NCI-H748 treated with DMSO at 0.1 percent for 48 hours (cell line): ENCODE data around the gene U2AF2.
A peak's percentile ranks its signal among the peaks of the same experiment; 100 is the strongest.

Experiments
- DNase-seq: peaks from one replicate; lab custom pipeline; 2025; lab: John Stamatoyannopoulos, UW

The U2AF2 gene

DNA sequence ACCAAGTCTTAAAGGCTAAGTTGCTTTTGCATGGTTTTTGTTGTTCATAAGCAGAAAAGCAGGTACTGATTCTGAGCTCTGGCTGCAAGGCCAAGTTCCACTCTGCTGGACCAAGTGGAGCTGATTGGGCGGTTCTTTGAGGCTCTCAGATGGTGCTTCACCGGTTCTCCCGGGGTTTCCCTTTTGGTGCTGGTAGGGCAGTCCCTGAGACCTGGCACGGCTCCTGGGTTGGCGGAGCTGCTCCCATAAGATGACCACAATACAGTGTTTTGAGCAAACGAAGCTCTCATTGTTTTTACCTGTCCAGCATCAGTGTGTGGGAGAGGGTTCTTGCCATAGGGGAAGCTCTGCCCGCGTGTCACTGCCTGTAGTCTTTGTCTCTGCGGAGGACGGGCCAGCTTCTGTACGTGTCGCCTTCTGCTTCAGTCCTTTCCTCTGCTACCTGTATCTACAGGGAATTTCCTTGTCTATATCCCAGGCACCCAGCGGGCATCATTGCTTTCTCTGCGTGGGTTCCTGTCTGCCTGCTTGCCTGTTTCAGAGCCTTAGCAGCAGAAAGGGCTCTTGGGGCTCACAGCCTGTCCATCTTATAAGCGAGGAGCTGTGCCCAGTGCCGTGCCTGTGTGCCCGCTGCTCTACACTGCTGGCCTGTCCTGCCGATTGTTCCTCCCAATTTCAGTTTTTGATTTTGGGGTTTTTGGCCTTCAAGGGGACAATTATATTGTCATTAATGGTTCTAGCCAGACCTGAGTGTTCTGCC lies 2.3 kb downstream of the U2AF2 start:
- no peak for DNase-seq

DNA sequence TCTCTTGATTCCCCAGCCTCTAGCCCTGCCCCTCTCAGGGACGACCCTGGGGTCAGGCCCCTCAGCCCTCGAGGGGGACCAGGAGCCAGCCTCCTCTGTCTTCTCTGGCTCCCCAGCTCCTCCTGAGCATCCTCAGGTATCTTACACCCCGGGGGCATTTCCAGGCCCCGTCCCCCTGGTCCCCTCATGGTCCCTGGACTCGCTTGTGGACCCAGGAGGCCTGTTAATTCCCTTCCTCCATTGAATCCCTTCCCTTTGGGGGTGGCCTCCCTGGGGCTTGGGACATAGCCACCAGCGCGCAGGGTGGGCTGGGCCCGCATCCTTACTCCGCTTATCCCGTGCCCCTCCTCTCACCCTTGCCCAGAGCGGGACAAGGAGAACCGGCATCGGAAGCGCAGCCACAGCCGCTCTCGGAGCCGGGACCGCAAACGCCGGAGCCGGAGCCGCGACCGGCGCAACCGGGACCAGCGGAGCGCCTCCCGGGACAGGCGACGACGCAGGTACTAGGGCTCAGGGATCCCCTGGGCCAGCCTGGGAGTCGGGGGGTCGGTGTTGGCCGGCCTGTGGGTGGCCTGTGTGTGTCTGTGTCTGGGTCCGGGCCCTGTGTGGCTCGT lies 4.1 kb downstream of the U2AF2 start:
- no peak for DNase-seq

DNA sequence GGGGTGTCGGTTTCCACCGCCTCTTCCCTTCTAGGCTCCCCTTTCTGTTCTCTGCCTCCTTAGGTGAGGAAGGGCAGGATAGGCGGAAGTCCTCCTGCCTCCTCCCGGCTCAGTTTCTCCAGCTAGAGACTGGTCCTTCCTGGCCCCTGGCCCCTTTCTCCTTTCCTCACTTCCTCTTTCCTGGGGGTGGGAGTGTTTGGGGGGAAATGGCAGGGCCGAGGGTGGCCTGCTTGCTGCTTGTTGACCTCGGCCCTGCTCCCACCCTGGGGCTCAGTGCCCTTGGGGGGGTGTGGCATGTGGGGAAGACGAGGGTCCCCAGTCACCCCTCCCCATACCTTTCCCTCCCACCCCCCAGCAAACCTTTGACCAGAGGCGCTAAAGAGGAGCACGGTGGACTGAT lies 5.0 kb downstream of the U2AF2 start:
- DNase-seq, result no peak

DNA sequence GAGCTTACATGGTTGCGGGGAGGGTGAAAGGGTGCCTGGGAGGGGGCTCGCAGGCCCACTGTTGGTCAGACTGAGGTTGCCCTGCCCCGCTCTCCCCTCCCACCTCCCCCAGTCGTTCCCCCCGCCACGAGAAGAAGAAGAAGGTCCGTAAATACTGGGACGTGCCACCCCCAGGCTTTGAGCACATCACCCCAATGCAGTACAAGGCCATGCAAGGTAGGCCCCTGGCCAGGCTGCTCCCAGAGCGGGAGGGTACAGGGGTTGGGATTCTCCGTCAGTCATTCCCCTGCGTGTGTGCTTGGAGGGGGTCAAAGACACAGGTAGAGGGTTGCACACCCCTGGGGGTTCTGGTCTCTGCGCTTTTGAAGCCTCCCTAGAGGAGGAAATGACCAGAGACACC lies 5.6 kb downstream of the U2AF2 start:
- DNase-seq, result no peak

DNA sequence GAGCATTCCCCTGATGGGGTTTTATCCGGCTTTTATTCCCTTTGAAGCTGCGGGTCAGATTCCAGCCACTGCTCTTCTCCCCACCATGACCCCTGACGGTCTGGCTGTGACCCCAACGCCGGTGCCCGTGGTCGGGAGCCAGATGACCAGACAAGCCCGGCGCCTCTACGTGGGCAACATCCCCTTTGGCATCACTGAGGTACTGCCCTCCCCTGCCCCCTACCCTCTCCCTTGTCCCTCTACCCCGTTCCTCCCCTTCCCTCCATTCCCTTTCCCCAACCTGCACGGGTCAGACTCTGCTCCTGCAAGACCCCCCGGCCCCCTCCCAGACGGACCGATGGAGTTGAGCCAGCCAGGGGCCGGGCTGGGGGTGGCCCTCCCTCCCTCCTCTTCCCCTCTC lies 6.2 kb downstream of the U2AF2 start:
- DNase-seq, result no peak

DNA sequence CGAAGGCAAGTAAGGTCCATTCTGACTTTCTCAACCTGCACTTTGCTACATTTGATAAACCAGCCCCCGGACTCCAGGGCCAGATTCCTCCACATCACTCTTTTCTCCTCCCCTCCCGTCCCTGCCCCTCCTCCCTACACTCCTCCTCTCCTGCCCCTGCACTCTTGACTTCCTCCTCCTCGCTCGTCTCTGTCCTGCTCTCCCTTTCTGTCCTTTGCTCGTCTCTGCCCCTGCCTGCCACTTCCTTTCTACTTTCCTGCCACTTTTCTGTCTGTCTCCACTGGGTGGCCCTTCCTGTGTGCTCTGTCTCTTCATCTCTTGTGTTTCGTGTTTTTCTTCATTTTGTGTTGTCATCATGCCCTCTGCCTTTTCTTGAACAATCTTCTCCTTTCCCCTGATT lies 7.0 kb downstream of the U2AF2 start:
- DNase-seq, result no peak

DNA sequence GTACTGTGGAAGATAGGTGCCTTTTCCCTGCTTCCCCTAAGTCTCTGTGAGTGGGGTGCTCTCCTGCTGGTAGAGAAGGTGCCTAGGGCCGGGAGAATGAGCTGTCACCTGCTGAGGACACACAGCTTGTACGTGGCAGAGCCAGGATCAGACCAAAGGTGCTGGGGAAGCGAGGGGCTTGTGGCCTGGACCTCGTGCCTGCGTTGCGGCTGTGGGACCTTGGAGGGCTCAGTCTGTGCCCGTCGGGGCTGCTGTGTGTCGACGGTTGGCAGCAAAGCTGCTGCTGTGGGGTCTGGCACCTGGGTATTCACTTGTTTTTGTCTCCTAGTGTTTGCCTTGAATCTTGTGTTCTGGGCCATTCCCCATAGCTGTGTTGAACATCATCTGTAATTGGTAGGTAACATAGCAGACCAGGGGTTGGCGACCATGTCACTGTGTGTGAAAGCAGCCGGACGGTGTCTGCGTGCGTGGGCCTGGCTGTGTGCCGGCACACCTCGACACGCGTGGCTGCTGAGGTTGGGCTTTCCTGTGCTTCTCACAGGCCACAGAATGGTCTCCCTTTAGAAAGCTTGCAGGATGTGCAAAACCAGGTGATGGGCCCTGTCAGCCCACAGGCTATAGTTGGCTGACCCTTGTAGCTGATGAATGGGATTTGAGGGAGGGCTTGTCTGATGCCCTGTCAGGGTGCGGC lies 9.2 kb downstream of the U2AF2 start:
- DNase-seq, result no peak

DNA sequence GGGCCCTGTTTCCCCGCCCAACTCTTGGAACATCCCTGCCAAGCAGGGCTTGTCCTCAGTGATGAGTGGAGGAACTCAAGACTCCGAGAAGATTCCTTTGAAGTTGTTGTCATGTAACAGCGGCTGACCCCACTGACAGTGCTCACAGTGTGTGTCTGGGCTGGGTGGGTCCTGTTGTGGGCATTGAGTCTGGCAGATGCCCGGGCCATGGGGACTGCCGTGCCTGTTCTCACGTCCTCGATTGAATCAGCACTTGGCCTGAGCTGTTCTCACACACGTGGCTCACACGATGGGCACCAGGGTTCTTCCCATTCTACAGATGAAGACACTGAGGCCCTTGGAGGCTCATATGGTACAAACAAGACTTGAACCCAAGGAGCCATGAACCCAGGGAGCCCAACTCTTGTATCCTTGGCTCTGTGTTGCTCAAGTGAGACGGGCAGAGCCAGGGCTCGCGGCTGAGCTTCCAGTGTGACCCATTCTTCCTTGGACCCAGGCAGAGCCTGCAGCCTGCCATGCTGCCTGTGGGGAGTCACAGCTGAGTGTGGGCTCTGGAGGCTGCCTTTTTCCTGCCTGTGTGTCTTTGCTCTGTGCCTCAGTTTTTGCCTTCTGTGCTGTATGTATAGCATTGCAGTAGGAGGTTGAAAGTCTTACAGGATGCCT lies 11.6 kb downstream of the U2AF2 start:
- DNase-seq, result no peak

DNA sequence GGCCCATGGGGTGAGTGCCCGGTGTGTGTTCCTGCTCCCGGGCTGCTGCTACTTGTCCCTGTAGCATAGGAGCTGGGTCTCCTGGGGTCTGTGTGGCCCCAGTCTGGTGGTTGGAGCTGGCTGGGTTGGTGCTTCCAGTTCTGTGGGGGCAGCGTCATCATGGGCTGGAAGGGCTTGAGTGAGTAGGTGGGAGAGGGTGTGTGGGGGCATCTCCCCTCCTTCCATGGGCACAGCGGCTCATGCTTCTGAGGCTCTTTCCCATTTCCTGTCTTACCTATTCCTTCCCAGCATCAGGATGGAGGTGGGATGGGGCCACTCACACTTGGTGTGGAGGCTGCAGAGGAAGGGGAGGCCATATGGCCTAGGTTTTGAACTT lies 12.2 kb downstream of the U2AF2 start:
- no peak for DNase-seq

DNA sequence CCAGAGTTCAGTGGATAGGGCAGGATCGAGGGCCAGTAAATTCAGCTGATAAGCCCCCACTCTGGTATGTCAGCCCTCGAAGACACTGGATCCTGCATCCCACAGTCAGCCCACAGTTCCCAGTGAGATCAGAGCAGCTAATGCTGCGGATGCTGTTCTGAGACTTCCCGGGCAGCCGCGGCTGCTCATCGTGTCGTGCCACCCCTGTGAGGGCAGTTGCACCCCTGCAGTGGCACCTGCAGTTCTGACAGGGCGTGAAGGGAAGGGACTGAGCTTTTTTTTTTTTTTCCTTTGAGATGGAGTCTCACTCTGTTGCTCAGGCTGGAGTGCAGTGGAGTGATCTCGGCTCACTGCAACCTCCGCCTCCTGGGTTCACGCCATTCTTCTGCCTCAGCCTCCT lies 12.7 kb downstream of the U2AF2 start:
- DNase-seq, result no peak

DNA sequence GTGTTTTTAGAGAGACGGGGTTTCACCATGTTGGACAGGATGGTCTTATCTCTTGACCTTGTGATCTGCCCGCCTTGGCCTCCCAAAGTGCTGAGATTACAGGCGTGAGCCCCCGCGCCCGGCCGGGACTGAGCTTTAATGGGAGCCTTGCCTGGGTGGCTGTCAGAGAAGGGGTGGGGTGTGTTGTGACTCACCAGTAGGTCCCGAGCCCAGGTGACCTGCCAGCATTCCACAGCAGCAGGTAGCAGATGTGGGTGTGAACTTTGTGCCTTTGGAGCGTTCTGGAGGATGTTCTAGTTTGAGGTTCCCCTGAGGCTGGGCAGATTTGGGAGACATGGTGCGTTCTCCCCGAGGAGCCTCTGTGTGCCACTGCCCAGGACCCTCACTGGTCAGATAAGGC lies 13.1 kb downstream of the U2AF2 start:
- no peak for DNase-seq

DNA sequence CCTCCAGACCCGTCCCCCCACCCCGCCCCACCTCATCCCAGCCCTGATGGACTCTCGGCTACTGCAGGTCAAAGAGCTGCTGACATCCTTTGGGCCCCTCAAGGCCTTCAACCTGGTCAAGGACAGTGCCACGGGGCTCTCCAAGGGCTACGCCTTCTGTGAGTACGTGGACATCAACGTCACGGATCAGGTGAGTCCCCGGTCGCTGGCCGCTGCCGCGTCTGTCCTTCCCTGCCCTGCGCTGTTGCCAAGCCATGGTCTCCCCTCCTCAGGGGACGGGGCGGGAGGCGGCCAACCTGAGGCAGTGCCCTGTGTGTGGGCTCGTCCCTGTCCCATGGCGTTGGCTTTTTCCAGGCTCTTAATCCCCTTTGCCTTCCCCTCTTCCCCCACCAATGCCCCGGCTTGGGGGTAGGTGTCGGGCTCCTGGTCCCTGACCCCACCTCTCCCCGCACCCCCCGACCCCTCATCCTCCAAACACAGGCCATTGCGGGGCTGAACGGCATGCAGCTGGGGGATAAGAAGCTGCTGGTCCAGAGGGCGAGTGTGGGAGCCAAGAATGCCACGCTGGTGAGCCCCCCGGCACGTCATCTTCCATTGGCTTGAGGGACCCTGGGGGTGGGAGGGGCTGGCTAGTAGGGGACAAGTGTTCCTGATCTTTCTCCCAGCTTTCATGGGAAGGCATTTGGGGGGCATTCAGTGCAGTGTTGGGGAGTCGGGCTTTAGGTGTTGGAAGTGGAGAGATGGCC lies 13.9 kb downstream of the U2AF2 start:
- no peak for DNase-seq

DNA sequence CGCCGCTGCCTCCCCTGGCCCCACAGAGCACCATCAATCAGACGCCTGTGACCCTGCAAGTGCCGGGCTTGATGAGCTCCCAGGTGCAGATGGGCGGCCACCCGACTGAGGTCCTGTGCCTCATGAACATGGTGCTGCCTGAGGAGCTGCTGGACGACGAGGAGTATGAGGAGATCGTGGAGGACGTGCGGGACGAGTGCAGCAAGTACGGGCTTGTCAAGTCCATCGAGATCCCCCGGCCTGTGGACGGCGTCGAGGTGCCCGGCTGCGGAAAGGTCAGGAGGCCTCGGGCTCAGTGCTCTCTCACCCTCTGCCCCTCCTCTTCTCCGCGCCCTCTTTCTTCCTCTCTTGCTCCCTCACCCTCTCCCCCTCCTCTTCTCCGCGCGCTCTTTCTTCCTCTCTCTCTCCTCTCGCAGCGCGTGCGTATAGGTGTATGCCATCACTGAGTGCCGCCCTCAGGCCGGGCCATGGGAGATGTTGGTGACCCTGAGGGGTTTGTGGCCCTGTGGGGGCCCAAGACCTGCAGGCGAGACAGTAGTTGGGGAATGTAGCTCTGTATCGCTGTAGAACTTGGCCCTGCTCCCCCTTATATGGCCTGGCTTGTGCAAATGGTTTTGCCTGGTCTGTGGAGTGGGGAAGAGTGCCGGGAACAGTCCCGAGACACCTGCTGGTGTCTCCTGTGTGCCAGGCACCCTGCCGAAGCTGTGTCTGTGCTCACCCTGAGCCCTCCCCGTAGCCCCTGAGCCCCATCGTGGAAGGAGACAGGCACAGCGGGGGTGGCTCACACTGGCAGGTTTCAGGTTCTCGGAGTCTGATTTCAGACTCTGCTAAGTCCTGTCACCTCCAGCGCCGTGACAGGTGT lies 14.8 kb downstream of the U2AF2 start:
- DNase-seq, result no peak

DNA sequence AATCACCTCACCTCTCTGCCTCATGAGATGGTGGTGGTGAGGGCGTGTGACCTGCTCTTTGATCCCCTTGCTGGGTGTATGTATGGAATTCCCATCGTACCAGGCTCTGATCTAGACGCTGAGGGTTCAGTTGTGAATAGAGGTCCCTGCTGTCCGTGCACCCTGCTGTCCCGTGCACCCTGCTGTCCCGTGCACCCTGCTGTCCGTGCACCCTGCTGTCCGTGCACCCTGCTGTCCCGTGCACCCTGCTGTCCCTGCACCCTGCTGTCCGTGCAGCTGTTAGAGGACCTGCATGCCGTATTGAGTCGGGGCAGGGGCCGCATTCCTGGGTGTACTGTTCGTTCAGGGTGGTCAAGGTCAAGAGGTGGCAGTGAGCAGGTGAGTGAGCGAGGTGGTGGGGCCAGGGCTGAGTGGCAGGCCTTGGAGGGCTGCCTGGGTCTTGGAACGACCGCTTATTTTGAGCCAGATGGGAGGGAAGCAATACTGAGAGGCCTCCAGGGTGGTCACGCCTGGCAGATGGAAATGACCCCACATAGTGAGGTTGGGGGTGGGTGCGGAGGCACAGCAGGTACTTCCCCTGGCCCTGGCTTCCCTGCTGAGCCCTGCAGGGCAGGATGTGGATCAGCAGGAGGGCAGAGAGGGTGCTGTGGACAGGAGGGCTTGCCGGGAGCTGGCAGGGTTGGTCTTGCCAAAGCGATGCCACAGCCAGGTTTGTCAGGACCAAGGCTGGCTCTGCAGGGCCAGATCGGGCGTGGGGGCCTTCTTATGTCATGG lies 15.6 kb downstream of the U2AF2 start:
- DNase-seq, result no peak

DNA sequence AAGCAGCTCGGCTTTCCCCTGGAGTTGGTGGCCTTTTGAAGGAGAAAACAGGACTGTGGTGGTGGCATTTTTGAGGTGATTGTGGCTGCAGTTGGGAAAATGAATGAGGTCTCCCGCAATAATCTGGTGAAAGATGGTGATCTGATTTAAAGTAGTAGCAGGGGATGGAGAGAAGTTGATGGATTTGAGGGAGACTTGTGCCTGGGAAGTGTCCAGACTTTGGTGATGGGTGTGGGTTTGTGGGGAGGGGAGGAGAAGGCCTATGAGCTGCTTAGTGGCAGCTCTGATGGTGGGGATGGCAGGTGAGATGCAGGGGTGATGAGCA lies 16.2 kb downstream of the U2AF2 start:
- DNase-seq, result no peak

DNA sequence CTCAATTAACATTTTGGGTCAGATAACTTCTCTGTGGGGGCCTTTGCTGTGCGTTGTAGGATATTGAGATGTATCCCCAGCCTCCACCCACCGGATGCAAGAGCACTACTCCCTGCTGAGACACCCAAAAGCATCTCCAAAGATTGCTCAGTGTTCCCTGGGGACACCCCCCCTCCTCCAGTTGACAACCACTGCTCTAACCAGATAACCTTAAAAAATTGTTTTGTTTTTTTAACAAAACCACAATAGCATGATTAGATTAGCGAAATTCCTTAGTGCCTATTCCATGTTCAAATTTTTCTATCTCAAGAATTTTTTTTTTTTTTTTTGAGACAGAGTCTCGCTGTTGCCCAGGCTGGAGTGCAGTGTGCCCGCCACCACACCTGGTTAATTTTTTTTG lies 17.6 kb downstream of the U2AF2 start:
- no peak for DNase-seq

DNA sequence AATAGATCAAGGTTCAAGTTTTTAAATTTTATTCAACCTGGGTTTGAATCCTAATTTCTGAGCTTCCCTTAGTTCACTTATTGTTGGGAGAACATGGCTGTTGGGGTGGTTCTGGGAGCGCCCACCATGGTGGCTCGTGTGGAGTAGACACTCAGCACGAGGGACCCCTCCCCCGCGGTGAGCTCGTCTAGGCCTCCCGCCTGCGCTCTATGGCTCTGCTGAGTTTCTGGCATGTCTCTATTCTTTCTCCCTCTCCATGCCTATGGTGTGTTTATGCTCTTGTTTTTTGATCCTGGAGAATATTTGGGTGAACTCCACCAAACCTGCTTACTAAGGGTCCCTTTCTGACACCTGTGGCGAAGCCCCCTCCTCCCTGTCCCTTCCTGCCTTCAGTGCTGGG lies 18.6 kb downstream of the U2AF2 start:
- no peak for DNase-seq

DNA sequence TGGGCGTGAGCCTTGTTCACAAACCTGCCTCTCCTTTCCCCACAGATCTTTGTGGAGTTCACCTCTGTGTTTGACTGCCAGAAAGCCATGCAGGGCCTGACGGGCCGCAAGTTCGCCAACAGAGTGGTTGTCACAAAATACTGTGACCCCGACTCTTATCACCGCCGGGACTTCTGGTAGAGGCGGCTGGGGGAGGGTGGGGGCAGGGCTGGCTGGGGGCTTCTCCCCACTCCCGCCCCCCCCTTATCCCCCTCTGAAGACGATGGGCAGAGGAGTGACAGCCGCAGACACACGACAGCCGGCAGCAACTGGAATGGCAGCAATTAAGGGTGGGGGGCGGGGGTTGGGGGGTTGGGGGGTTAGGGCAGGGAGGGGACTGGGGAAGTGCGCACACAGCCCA lies 19.1 kb downstream of the U2AF2 start:
- DNase-seq, result no peak

DNA sequence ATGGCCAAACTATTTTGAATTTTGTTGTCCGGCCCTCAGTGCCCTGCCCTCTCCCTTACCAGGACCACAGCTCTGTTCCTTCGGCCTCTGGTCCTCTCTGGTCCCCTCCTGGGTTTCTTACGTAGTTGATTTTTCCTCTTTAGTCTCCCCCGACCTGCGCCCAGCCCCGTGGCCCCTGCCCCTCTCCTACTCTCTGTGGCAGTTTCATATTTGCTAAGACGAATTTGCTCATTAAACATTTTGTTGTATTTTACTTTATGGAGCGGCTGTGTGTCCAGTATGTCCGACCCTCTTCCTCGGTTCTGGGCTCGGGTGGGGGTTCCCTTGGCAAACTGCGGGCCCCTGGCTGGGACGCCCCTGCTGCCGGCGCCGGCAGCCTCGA lies 19.6 kb downstream of the U2AF2 start:
- no peak for DNase-seq

DNA sequence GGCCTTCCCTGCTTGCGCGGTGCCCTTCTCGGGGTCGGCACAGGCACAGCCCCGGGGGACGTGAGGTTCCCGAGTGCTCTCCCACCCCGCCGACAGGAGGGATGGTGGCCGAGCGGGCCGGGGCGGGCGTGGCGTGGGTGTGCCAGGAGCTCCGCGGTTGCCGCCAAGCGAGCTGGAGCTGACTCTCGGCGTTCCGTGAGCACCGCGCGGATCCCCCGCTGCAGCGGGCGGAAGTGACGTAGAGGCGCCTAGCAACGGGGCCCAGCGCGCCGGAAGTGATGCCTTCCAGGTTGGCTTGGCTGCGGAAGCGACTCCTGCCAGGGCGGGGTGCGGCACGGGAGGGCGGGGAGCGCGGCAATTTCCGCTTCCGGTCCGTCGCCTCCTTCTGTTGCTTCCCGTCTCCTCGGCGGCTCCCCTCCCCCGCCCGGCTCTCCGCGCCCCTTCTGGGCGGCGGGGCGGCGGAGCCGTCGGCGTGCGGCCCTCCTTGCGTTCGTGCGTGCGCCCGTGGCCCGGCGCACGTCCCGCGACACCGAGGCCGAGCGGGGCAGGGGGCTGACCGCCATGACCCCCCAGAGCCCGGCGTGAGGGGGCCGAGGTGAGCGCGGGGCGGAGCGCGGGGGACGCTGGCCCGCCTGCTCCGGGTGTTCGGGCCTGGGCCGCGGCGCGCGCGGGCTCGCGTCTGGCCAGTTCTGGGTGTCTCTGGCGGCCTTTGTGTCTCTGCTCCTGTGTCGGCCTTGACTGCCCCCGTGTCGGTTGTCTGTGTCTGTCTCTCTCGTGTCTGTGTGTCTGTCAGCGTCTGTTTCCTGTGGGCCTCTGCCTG lies 20.2 kb downstream of the U2AF2 start, which contains the start of gene EPN1:
Gene EPN1, plus strand, starts transcription at position 386 of the 820 bp plus-strand sequence. CDS start 3,402 bp downstream, outside the sequence.
- DNase-seq, result peak; percentile 95
